Kidney (tissue), 14 donors: Measurements from ENCODE around the gene NXN. TPM values are rescaled to one million over a fixed set of nuclear protein-coding genes. Genes with fewer than 3 reads are reported as not detected.

Experiments used
- DNase-seq, 5 donors: peaks; one replicate each; pipeline ENCODE4 v3.0.0-alpha.2; 2013 to 2020
- FAIRE-seq: peaks from 2 replicates; lab custom pipeline; 2012; peaks lifted over from hg19 to GRCh38; lab: Jason Lieb, UNC
- H3K27ac ChIP-seq, 2 donors: one replicate each; pipeline ENCODE4 v1.7.0; 2013; ENCODE audit warnings: low read depth in 2 of 2, low read length in 2 of 2, inconsistent platforms in 1 of 2
- H3K27me3 ChIP-seq: one replicate; pipeline ENCODE4 v1.7.1; 2013; ENCODE audit warnings: low read length, inconsistent platforms; ENCODE audit not compliant: control insufficient read depth, insufficient read depth
- H3K36me3 ChIP-seq, 3 donors: one replicate each; pipeline versions ENCODE4 v1.7.0 to v1.7.1; 2013; ENCODE audit warnings: low read length in 3 of 3, control low read depth in 1 of 3, inconsistent platforms in 1 of 3; ENCODE audit not compliant: insufficient read depth in 3 of 3, control insufficient read depth in 2 of 3
- H3K4me1 ChIP-seq, 3 donors: one replicate each; pipeline versions ENCODE4 v1.7.0 to v1.7.1; 2013; ENCODE audit warnings: low read length in 3 of 3, inconsistent platforms in 1 of 3, low read depth in 1 of 3; ENCODE audit not compliant: control insufficient read depth in 2 of 3, insufficient read depth in 2 of 3
- H3K4me3 ChIP-seq, 3 donors: one replicate each; pipeline versions ENCODE4 v1.7.0 to v1.8.1; 2013; ENCODE audit warnings: low read length in 3 of 3, control low read depth in 1 of 3, inconsistent platforms in 1 of 3
- H3K9ac ChIP-seq, 3 donors: one replicate each; pipeline versions ENCODE4 v1.7.0 to v1.7.1; 2013; ENCODE audit warnings: low read length in 3 of 3, control low read depth in 1 of 3, inconsistent platforms in 1 of 3
- H3K9me3 ChIP-seq, 3 donors: one replicate each; pipeline versions ENCODE4 v1.7.0 to v1.7.1; 2013; ENCODE audit warnings: low read length in 3 of 3, control low read depth in 1 of 3, inconsistent platforms in 1 of 3; ENCODE audit not compliant: control insufficient read depth in 2 of 3, insufficient read depth in 1 of 3
- CTCF ChIP-seq: IDR thresholded peaks from 3 replicates; pipeline ENCODE4 v1.5.1; 2012; ENCODE audit warnings: mild to moderate bottlenecking, moderate library complexity, borderline replicate concordance; ENCODE audit not compliant: insufficient read depth; ENCODE audit errors: extremely low read depth
- intact Hi-C: fragments of 100-400 bp; cut with DNase I; formaldehyde crosslinking; loops from one replicate; pipeline ENCODE4 v1.11.1; 2022
- polyA plus RNA-seq: library from polyadenylated mRNA; stranded (reverse); fragments of 350-450 nt; fragmentation: Illumina TruSeq; extraction: RNeasy Lipid Tissue Mini Kit (QIAGEN cat#74804); gene quantifications from one replicate; pipeline ENCODE4 v1.2.3, GENCODE V29; 2014; ENCODE audit warnings: low read depth, low replicate concordance; ENCODE audit not compliant: insufficient read depth
- total RNA-seq: library from RNA; stranded (reverse); fragmentation: NEBNext Ultra II Directional; extraction: Animal tissue kit (Norgen Biotek cat#: 25700); gene quantifications from one replicate; pipeline ENCODE4 v1.2.1, GENCODE V29; 2021
- donor health status: control.
- donor health status: control.
- donor health status: control.
- donor health status: control.
- donor health status: control.
- donor health status: DM: yes; HTN: yes; CAD: no.
- donor health status: Normal renal cell carcinoma (clear cell type).

Gene NXN
- total and polyA plus RNA-seq, 2 donors from 2014 or later: 10.2 to 26.8 TPM

- Histone ChIP-seq H3K27me3 (no peaks in the 10 kb centered on the region), H3K9ac (no peak overlapping the region), H3K4me1 (no peaks in the 10 kb centered on the region), H3K9me3 (no peaks in the 10 kb centered on the region), H3K36me3 (peaks cover 0 to 34% (median 16%) of the 10 kb centered on the region in 3 donors), H3K4me3 (no peak overlapping the region), H3K27ac (no peak overlapping the region)
- FAIRE-seq (no peak), DNase-seq (peak in 1 of 5 donors; percentile 66)
- no peak for TF ChIP-seq CTCF
- intact Hi-C loops: no loop called here
Measured at GRCh38 chr17:1011760-1012735, 32.5 kb upstream of the NXN start.

GRCh38 chr17:1011138-1011537 lies 31.6 kb upstream of the NXN start:
- no peak for DNase-seq
- H3K9ac ChIP-seq: no peak overlapping the region
- no peak for TF ChIP-seq CTCF
- no peak overlapping the region for H3K27ac ChIP-seq
- intact Hi-C loops: no loop called here
- no peaks in the 10 kb centered on the region for H3K27me3 ChIP-seq
- no peak for FAIRE-seq
- H3K36me3 ChIP-seq: peaks cover 0 to 35% (median 17%) of the 10 kb centered on the region in 3 donors
- H3K4me1 ChIP-seq: peaks cover 0 to 4% (median 0%) of the 10 kb centered on the region in 3 donors
- no peaks in the 10 kb centered on the region for H3K9me3 ChIP-seq
- H3K4me3 ChIP-seq: no peak overlapping the region

- no peak for FAIRE-seq
- H3K9ac ChIP-seq: no peak overlapping the region
- no peaks in the 10 kb centered on the region for H3K27me3 ChIP-seq
- TF ChIP-seq CTCF: no peak
- peaks cover 0 to 9% (median 5%) of the 10 kb centered on the region in 3 donors for H3K4me1 ChIP-seq
- H3K27ac ChIP-seq: no peak overlapping the region
- no peaks in the 10 kb centered on the region for H3K9me3 ChIP-seq
- intact Hi-C loops: no loop called here
- peaks cover 0 to 35% (median 17%) of the 10 kb centered on the region in 3 donors for H3K36me3 ChIP-seq
- no peak overlapping the region for H3K4me3 ChIP-seq
- DNase-seq: no peak
Measured at GRCh38 chr17:1010586-1010985, 31.0 kb upstream of the NXN start.
